A549 (cell line): ENCODE data around the gene HIVEP1. TPM values are rescaled to one million over a fixed set of nuclear protein-coding genes. Genes with fewer than 3 reads are reported as not detected.

Experiments used
- ATAC-seq, 2 experiments: fragments of 200-7000 bp in 1 of 2; fragments of >200 bp in 1 of 2; cut with Nextera tagmentation in 1 of 2; cut with Tn5 transposase in 1 of 2; 3 replicates each; pipeline versions ENCODE4 v1.8.0 to v1.9.1; 2018 to 2020; ENCODE audit warnings: mild to moderate bottlenecking in 1 of 2, moderate library complexity in 1 of 2
- CTCF ChIA-PET: fragments of 300-600 bp; sonication (Branson Sonifier 250); formaldehyde crosslinking; extraction: SDS; loops from one replicate; lab custom pipeline; 2021; ENCODE audit warnings: antibody characterized with exemption, inconsistent platforms; lab: Yijun Ruan, JAX
- POLR2A ChIA-PET: fragments of 350-600 bp; formaldehyde crosslinking; extraction: SDS; loops from one replicate; lab custom pipeline; 2021; ENCODE audit warnings: antibody characterized with exemption, inconsistent platforms; lab: Yijun Ruan, JAX
- DNase-seq, 2 experiments: peaks; one replicate each; pipeline versions ENCODE4 v3.0.0 to v3.0.0-alpha.2; 2011 to 2016; ENCODE audit warnings: low read depth in 1 of 2, low spot score in 1 of 2
- FAIRE-seq: peaks from 2 replicates; lab custom pipeline; 2011; peaks lifted over from hg19 to GRCh38; lab: Jason Lieb, UNC
- H3K27ac ChIP-seq, 2 experiments: fragments of >200 bp; sonication (Bioruptor Twin); formaldehyde crosslinking; 3 replicates each; pipeline ENCODE4 v1.5.1; 2016 to 2017
- H3K4me1 ChIP-seq: fragments of >200 bp; sonication (Bioruptor Twin); formaldehyde crosslinking; 3 replicates; pipeline ENCODE4 v1.6.1; 2016
- H3K4me2 ChIP-seq: fragments of >200 bp; sonication (Bioruptor Twin); formaldehyde crosslinking; 3 replicates; pipeline ENCODE4 v1.6.1; 2016
- H3K4me3 ChIP-seq: fragments of >200 bp; sonication (Bioruptor Twin); formaldehyde crosslinking; 3 replicates; pipeline ENCODE4 v1.5.1; 2016
- H3K9me3 ChIP-seq: fragments of >200 bp; sonication (Bioruptor Twin); formaldehyde crosslinking; 3 replicates; pipeline ENCODE4 v1.6.1; 2016
- ATOH8 ChIP-seq: fragments of 250-450 bp; sonication (Bioruptor Pico); IDR thresholded peaks from 2 replicates; pipeline ENCODE4 v1.5.0; 2020; ENCODE audit warnings: low read depth, mild to moderate bottlenecking, moderate library complexity
- CBX2 ChIP-seq: fragments of 200-600 bp; sonication (generic); IDR thresholded peaks from 2 replicates; pipeline ENCODE4 v1.6.1; 2016; ENCODE audit warnings: low read depth, mild to moderate bottlenecking, borderline replicate concordance
- EHF ChIP-seq: fragments of 250-450 bp; sonication (Bioruptor Pico); IDR thresholded peaks from 2 replicates; pipeline ENCODE4 v1.5.0; 2020; ENCODE audit warnings: mild to moderate bottlenecking
- EP300 ChIP-seq, 2 experiments: fragments of >200 bp; sonication (Bioruptor Twin); formaldehyde crosslinking; IDR thresholded peaks; 2 replicates in 1 of 2; 3 replicates in 1 of 2; pipeline ENCODE4 v1.6.1; 2016 to 2017
- FOSB ChIP-seq: fragments of 250-450 bp; sonication (Bioruptor Pico); IDR thresholded peaks from 2 replicates; pipeline ENCODE4 v1.5.0; 2020; ENCODE audit warnings: mild to moderate bottlenecking, moderate library complexity
- FOXS1 ChIP-seq: fragments of 250-450 bp; sonication (Bioruptor Pico); IDR thresholded peaks from 2 replicates; pipeline ENCODE4 v1.5.0; 2020; ENCODE audit warnings: mild to moderate bottlenecking, moderate library complexity
- GATA3 ChIP-seq: IDR thresholded peaks from 2 replicates; pipeline ENCODE4 v1.6.1; 2012; ENCODE audit warnings: borderline replicate concordance
- HDAC2 ChIP-seq: fragments of 200-600 bp; sonication (generic); IDR thresholded peaks from 2 replicates; pipeline ENCODE4 v1.6.1; 2016
- HEYL ChIP-seq: fragments of 250-450 bp; sonication (Bioruptor Pico); IDR thresholded peaks from 2 replicates; pipeline ENCODE4 v1.8.0; 2021; ENCODE audit warnings: mild to moderate bottlenecking, moderate library complexity
- HMGXB4 ChIP-seq: fragments of 250-450 bp; sonication (Bioruptor Pico); IDR thresholded peaks from 2 replicates; pipeline ENCODE4 v1.5.0; 2021; ENCODE audit warnings: mild to moderate bottlenecking, moderate library complexity, borderline replicate concordance
- HOXA7 ChIP-seq: fragments of 250-450 bp; sonication (Bioruptor Pico); IDR thresholded peaks from 2 replicates; pipeline ENCODE4 v1.5.0; 2020; ENCODE audit warnings: mild to moderate bottlenecking, moderate library complexity
- HOXB5 ChIP-seq: fragments of 250-450 bp; sonication (Bioruptor Pico); IDR thresholded peaks from 2 replicates; pipeline ENCODE4 v1.5.0; 2020; ENCODE audit warnings: mild to moderate bottlenecking, moderate library complexity
- JUN ChIP-seq, 2 experiments: fragments of >200 bp; sonication (Bioruptor Twin); formaldehyde crosslinking; IDR thresholded peaks; 2 replicates in 1 of 2; 3 replicates in 1 of 2; pipeline ENCODE4 v1.6.1; 2016 to 2017
- MAFK ChIP-seq: fragments of 450-650 bp; IDR thresholded peaks from 2 replicates; pipeline ENCODE4 v1.6.1; 2014; ENCODE audit not compliant: partially characterized antibody
- MAX ChIP-seq: IDR thresholded peaks from 2 replicates; pipeline ENCODE4 v1.6.1; 2012
- MYC ChIP-seq: IDR thresholded peaks from 2 replicates; pipeline ENCODE4 v1.6.1; 2012; ENCODE audit warnings: mild to moderate bottlenecking, inconsistent platforms, low read length, improper control_type of control experiment, borderline replicate concordance
- NPAS2 ChIP-seq: fragments of 250-450 bp; sonication (Bioruptor Pico); IDR thresholded peaks from 2 replicates; pipeline ENCODE4 v1.8.0; 2022; ENCODE audit warnings: mild to moderate bottlenecking, moderate library complexity, borderline replicate concordance
- PBX3 ChIP-seq: IDR thresholded peaks from 2 replicates; pipeline ENCODE4 v1.6.1; 2012
- POLR2AphosphoS2 ChIP-seq: conservative IDR thresholded peaks from 2 replicates; pipeline ENCODE4 v1.6.1; 2012; ENCODE audit warnings: low read length, improper control_type of control experiment, inconsistent platforms
- RAD21 ChIP-seq, 2 experiments: fragments of >200 bp in 1 of 2; sonication (Bioruptor Twin) in 1 of 2; formaldehyde crosslinking in 1 of 2; IDR thresholded peaks in 1 of 2; conservative IDR thresholded peaks in 1 of 2; 2 replicates in 1 of 2; 3 replicates in 1 of 2; pipeline ENCODE4 v1.6.1; 2012 to 2018; ENCODE audit warnings: inconsistent platforms in 1 of 2
- RFX5 ChIP-seq: fragments of 450-650 bp; IDR thresholded peaks from 2 replicates; pipeline ENCODE4 v1.7.1; 2014; ENCODE audit warnings: antibody characterized with exemption, mild to moderate bottlenecking, moderate library complexity
- RNF2 ChIP-seq: fragments of 200-600 bp; sonication (generic); IDR thresholded peaks from 2 replicates; pipeline ENCODE4 v1.6.1; 2016; ENCODE audit warnings: low read depth, mild to moderate bottlenecking, antibody characterized with exemption, moderate library complexity, borderline replicate concordance
- SMC3 ChIP-seq: fragments of >200 bp; sonication (Bioruptor Twin); formaldehyde crosslinking; IDR thresholded peaks from 3 replicates; pipeline ENCODE4 v1.6.1; 2018; ENCODE audit warnings: inconsistent platforms
- ZSCAN20 ChIP-seq: fragments of 250-450 bp; sonication (Bioruptor Pico); IDR thresholded peaks from 2 replicates; pipeline ENCODE4 v1.8.0; 2022; ENCODE audit warnings: mild to moderate bottlenecking, moderate library complexity
- WGBS: methylation state at CpG from one replicate; pipeline ENCODE4 v1.1.6; 2017; ENCODE audit errors: missing lambda C conversion rate; 5-methylcytosine and 5-hydroxymethylcytosine counted together
- polyA plus RNA-seq, 4 experiments: library from polyadenylated mRNA; depleted of rRNA in 3 of 4; stranded (reverse); fragments of >200 nt; fragmentation: RNase III in 1 of 4; extraction: RNeasy Plus Mini Kit Qiagen cat#74134 plus additional on column Dnase treatment in 1 of 4; gene quantifications; 2 replicates in 3 of 4; 3 replicates in 1 of 4; pipeline ENCODE4 v1.2.3, GENCODE V29; 2011 to 2017
- TF ChIP-seq, protein P1 (sequence below): fragments of 450-650 bp; IDR thresholded peaks from 2 replicates; pipeline ENCODE4 v1.6.1; 2014; ENCODE audit warnings: antibody characterized with exemption

HIVEP1 gene
- polyA plus RNA-seq, 2 of the 4 experiments (the other 2 are of a cell fraction), result 5.8 to 10.5 TPM

DNA sequence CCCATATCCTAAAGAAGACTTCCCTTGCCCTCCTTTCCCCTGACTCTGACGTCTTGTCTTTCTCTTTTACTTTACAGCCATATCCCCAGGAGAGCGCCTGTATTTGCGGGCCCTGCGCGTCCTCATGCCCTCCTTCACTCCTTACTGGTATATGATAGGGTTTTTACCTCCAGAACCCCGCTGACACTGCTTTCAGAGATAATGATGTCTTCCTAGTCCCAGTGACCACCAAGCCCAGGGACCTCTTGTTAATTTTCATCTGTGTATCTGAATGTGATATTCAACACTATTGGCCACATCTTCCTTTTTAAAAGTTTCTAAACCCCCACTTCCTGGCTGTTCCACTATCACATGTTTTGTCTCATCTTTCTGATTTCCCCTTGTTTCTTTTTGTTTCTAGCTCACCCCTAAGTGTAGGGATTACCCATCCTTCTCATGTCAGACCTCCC is 102.0 kb downstream of the HIVEP1 start:
- ChIA-PET POLR2A (no interaction called here), CTCF (no interaction called here)
- TF ChIP-seq ATOH8 (CRISPR knock-in tag), result no peak
- no peak for TF ChIP-seq EHF
- no peak for TF ChIP-seq EP300 (IDR thresholded peaks at IDR 0.05)
- TF ChIP-seq RAD21 (conservative IDR thresholded peaks at IDR 0.05 in 1 of 2, IDR thresholded peaks at IDR 0.05 in 1 of 2), result no peak
- no peak for TF ChIP-seq RNF2
- no peak for TF ChIP-seq HOXB5 (CRISPR knock-in tag)
- no peak for TF ChIP-seq NPAS2 (CRISPR knock-in tag)
- no peak for TF ChIP-seq GATA3
- no peak for TF ChIP-seq HOXA7 (CRISPR knock-in tag)
- FAIRE-seq (no peak), DNase-seq (no peak), ATAC-seq (no peak)
- Histone ChIP-seq H3K4me3 (no peak overlapping the region), H3K4me1 (peaks cover 18% of the 10 kb centered on the region; the same call in 2 of the 3 replicates), H3K4me2 (no peak overlapping the region), H3K27ac (no peak overlapping the region), H3K9me3 (peaks cover 11% of the 10 kb centered on the region)
- 96% methylated on average over 6 of the region's 6 CpGs for WGBS

DNA sequence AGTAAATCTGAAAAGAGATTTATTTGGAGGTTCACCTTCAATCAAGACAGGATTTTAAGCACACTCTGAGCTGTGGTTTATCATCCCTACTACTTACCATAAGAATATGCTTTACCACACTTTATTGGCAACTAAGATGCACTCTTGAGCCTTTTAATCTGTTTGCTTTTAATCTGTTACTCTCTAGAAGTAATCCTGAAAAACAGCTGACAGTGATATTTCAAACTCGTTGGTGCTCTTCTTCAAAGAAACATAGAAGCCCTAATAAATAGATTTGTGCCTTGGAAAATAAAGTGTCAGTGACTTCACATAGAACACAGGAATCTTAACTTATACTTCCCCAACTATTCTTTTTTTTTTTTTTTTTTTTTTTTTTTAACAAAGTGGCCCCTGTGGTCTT is 102.9 kb downstream of the HIVEP1 start:
- DNase-seq (no peak), ATAC-seq (no peak)
- peaks cover 22% of the 10 kb centered on the region; the same call in 2 of the 3 replicates for H3K4me1 ChIP-seq
- no peak for TF ChIP-seq FOSB
- no peak for TF ChIP-seq RFX5
- TF ChIP-seq JUN (IDR thresholded peaks at IDR 0.05), result no peak
- no peak for TF ChIP-seq MAX
- TF ChIP-seq HOXA7 (CRISPR knock-in tag), result no peak
- no peak for TF ChIP-seq HMGXB4
- TF ChIP-seq, all 56 proteins: peak for 0
- 84% methylated on average over 1 of the region's 1 CpG for WGBS
- no peak for FAIRE-seq
- Histone ChIP-seq H3K9me3 (peaks cover 11% of the 10 kb centered on the region), H3K4me3 (no peak overlapping the region), H3K27ac (no peak overlapping the region), H3K4me2 (no peak overlapping the region)
- ChIA-PET CTCF (interaction anchor here (1.4 kb wide), 1 partner anchor 19 kb away, joined by 3 read pairs; no protein-coding TSS in a partner anchor), POLR2A (no interaction called here)

DNA sequence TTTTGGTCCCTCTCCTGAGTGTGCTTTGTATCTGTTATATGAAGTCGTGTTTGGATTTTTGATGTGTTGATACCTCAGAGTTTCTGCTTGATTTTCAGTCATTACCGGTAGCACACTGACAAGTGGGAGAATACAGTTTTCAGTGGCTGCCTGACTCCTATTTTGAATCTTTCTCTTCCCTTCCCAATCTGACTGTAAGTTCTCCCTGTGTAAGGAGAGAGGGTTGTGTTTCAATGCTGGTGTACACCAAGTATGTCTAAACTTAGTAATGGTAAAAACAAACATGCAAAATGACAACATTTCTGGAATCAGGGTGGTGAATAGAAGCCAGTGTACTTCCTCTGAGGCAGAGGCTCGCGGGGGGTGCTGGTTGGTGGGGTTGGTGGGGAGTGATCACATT is 103.4 kb downstream of the HIVEP1 start:
- H3K4me2 ChIP-seq, result no peak overlapping the region
- DNase-seq, result no peak

GRCh38 chr6:12116264-12116800 is 104.2 kb downstream of the HIVEP1 start:
- FAIRE-seq (no peak), DNase-seq (no peak), ATAC-seq (no peak)
- 95% methylated on average over 2 of the region's 2 CpGs for WGBS
- peaks cover 11% of the 10 kb centered on the region for H3K9me3 ChIP-seq
- H3K4me2 ChIP-seq, result no peak overlapping the region
- no peak overlapping the region for H3K27ac ChIP-seq
- ChIA-PET POLR2A (no interaction called here), CTCF (no interaction called here)
- peaks cover 22% of the 10 kb centered on the region; the same call in 2 of the 3 replicates for H3K4me1 ChIP-seq
- H3K4me3 ChIP-seq, result no peak overlapping the region
- TF ChIP-seq PBX3 (no peak), MAFK (no peak), HEYL (CRISPR knock-in tag) (no peak), GATA3 (no peak), CBX2 (no peak), EHF (no peak), HMGXB4 (no peak), EP300 (IDR thresholded peaks at IDR 0.05) (no peak), MYC (no peak)
- TF ChIP-seq, protein P1, sequence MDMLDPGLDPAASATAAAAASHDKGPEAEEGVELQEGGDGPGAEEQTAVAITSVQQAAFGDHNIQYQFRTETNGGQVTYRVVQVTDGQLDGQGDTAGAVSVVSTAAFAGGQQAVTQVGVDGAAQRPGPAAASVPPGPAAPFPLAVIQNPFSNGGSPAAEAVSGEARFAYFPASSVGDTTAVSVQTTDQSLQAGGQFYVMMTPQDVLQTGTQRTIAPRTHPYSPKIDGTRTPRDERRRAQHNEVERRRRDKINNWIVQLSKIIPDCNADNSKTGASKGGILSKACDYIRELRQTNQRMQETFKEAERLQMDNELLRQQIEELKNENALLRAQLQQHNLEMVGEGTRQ, result no peak

More for the DNA sequence above, 103.4 kb downstream of the HIVEP1 start:
- FAIRE-seq (no peak), ATAC-seq (no peak)
- CTCF ChIA-PET, result interaction anchor here (1.4 kb wide), 1 partner anchor 19 kb away, joined by 3 read pairs; no protein-coding TSS in a partner anchor
- 100% methylated on average over 4 of the region's 4 CpGs for WGBS
- POLR2A ChIA-PET, result no interaction called here
- peaks cover 22% of the 10 kb centered on the region; the same call in 2 of the 3 replicates for H3K4me1 ChIP-seq
- H3K27ac ChIP-seq, result no peak overlapping the region
- TF ChIP-seq ZSCAN20 (CRISPR knock-in tag), result no peak
- no peak for TF ChIP-seq POLR2AphosphoS2
- no peak for TF ChIP-seq SMC3
- no peak for TF ChIP-seq HOXA7 (CRISPR knock-in tag)
- no peak for TF ChIP-seq HDAC2
- no peak for TF ChIP-seq FOXS1 (CRISPR knock-in tag)
- H3K9me3 ChIP-seq, result peaks cover 11% of the 10 kb centered on the region
- H3K4me3 ChIP-seq, result no peak overlapping the region
